NCI-H146 treated with DMSO at 0.1 percent for 48 hours (cell line): Measurements from ENCODE around the gene PSTPIP1.

Experiments
- DNase-seq: peaks from one replicate; lab custom pipeline; 2025; ENCODE audit not compliant: unreplicated experiment; lab: John Stamatoyannopoulos, UW

The PSTPIP1 gene

DNA sequence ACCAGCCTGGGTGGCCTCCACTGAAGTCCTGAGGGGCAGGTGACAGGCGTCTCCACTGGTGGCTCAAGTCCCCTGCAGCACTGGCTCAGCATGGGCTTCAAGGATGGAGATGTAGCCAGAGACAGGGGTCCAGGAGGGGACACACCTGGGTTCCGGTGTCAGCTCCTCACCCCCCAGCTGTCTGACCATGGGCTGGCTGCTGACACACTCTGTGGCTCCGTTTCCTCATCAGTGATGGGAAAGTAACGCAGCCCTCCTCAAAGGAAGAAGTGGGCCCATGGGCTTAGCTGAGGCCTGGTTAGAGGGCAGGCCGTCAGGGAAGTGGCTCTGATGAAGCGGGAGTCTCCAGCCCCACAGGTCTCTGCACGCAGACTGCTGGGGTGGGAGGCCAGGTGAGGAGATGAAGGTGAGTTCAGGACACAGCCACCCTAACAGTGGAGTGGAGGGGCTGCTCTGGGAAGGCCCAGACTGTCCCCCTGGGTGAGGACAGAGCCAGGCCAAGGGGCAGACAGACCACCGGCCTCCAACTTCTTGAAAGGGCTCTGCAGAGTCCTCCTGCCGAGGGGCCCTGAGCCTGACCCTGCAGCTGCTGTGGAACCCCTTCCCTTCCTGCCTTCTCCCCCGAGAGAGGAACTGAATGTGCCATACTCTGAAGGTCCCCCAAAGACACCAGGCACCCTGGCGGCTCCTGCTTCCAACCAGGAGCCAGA lies 24.0 kb downstream of the PSTPIP1 start:
- no peak for DNase-seq

GRCh38 chr15:77019521-77020331 lies 24.8 kb downstream of the PSTPIP1 start:
- DNase-seq: no peak

- DNase-seq: no peak
These were observed 25.6 kb downstream of the PSTPIP1 start for GRCh38 chr15:77020348-77021087.

DNA sequence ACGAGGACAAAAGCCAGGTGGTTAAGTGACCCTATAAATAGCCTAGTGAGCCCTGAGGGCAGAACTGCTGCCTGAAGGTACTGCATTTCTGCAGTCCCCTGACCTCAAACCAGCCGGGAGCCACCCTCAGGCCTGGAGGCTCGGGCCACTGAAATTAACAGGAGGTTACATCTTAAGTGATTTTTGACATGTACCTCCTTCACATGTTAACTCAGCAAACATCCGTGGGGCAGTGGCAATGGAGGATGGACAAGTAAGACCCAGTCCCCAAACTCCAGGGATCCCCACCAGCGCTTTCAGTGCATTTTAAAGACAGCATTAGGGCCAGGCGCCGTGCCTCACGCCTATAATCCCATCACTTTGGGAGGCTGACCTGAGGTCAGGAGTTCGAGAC lies 26.2 kb downstream of the PSTPIP1 start:
- no peak for DNase-seq

GRCh38 chr15:77021803-77022381 lies 27.0 kb downstream of the PSTPIP1 start:
- no peak for DNase-seq

DNA sequence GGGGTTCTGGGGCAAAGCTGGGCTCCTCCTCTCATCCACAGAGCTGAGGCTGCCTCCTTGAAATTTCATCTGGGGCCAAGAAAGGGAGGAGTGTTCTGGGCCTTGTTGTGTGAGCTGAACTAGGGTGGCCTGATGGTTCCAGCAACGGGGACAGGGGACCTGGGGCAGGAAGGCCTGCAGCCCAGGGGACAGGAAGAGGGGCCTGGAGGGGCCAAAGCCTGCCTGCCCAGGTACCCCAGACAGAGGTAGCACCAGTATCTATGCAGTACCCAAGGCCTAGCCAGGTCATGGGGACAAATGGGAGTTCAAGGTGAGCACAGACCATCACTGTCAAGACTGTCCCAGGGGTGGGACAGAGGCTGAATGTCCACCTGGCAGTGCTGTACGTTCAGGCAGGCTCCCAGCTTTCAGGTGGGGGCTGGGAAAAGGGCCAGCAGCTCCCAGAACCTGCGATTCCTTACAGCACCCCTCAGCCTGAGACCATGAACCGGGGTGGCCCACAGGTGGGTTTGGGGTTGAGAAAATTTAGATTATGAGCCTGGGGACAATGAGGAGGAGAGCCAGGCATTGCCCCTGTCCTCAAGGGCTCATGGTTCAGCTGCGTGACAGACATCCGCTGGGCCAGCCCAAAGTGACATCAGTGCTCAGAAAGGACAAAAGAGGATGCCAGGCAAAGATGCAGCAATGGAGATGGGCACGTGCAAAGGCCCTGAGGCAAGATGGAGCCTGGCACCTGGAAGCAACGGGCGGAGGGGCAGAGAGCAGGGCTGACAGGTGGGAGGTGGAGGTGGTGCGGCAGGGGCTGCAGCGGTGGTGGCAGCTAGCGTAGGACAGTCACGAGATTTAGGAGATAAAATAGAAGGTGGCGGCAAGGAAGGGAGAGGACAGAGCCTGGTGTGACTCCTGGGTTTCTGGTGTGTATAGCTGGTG lies 28.0 kb downstream of the PSTPIP1 start:
- DNase-seq: no peak

GRCh38 chr15:77023576-77024272 lies 28.8 kb downstream of the PSTPIP1 start:
- no peak for DNase-seq

DNA sequence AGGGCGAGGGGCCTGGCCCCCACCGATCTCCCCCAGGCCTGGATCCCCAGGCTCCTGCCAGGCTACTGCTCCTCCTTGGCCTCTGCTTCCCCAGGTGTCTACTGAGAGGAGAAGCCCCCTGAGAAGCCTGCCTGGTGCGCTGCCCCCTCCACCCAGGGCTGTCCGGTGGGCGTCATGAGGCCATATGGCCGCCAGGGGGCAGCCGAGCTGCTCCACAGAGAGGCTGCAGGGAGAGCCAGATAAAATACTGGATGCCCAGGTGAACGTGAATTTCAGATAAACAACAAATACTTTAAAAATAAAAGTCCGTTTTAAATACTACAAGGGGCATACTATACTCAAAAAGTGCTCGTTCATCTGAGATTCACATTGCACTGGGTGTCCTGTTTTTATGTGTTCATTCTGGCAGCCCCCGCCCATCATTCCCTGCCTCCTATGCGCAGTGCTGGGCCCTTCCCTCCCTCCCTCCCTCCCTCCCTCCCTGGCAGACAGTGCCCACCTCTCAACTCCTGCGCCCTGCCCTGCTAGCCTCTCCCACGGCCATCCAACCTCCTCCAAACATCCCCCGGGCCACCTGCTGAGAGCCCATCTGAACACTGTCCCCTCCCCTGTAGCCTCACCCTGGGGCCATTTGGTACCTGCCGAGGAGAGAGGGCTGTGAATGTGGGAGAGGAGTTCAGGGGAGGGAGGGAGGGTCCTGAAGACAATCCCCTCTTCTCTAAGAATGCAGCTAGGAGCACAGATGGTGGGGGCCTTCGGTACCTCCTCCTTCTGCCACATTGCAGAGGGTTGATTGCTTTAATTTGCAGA lies 29.6 kb downstream of the PSTPIP1 start:
- DNase-seq: peak; percentile 8

DNA sequence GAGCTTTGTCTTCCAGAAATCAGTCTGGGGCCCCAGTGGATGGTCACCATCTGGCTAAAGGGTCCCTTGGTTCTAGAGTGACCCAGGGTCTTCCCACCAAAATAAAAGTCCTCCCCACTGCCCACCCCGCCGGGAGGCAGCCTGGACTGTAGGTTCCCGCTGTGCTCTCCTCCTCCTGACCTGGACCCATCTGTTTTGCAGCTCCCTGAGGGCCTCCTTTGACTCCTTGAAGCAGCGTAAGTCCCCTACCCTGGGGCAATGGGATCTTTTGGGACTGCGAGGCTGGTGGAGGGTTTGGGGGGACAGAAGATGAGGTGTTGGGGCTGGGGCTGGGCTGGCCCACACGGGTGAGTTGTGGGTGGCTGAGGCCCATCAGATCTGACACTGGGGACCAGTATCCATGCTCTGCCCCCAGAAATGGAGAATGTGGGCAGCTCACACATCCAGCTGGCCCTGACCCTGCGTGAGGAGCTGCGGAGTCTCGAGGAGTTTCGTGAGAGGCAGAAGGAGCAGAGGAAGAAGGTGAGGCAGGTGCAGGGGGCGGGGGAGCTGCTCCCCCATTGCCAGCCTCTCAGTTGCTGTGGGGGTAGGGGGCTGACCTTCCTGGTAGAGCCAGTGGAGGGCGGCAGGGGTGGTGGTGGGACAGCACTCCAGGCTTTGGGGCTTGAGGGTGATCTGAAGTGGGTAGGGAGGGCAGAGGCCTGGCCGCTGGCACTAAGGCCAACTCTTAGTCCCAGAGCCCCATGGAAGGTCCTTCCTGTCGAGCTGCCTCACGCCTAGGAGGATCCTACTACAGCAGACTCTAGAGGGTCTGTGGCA lies 30.4 kb downstream of the PSTPIP1 start:
- no peak for DNase-seq

DNA sequence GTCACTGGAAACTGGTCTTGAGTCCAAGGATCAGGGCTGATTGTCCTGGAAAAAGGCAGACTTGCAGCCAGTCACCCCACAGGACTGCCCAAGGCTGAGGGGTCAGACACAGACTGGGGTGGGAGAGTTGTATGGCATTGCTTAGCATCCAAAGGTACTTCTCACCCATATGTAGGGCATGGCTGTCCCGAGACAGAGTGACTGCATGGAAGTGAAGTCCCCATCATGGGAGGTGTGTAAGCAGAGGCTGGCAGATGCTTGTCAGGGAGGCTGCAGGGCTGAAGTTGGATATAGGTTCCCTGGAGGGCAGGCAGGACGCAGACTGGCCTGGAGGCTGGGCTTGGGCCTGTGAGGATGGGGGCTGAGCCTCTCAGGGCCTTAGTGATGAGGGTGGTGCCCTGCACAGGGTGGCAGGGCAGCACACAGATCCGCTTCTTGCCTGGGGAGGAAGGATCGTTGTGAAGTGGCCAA lies 31.1 kb downstream of the PSTPIP1 start:
- no peak for DNase-seq

GRCh38 chr15:77026501-77027110 lies 31.7 kb downstream of the PSTPIP1 start:
- no peak for DNase-seq

GRCh38 chr15:77027111-77027696 lies 32.3 kb downstream of the PSTPIP1 start:
- no peak for DNase-seq

DNA sequence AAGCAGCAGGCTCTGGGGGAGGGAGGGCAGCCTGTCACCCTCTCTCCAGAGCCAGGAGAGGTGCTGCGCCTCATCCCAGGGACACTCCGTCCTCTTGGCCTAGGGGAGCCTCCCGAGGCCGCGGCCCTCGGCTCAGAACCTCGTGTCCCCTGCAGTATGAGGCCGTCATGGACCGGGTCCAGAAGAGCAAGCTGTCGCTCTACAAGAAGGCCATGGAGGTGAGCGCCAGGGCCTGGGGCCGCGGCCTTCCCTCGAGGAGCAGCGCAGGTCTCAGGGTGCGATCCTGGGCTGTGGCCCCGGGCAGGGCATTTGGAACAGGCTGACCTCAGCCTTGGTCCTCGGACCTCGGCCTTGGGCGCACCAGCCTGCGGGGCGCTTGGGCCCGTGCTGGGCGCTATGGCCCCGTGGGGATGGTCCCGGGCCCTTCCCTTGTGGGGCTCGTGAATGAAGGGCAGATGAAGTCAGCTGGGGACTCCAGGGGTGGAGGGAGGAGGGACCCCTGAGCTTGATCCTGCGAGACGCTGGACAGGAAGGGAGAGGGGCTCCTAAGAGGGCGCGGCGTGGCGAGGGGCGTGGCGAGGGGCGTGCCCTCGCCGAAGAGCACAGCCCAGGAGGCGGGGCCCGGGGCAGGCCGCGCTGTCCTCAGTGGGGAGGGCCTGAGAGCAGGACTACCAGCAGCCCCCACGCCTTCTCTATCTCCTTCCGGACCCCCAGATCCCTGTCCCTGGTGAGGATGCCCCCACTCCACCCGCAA lies 32.9 kb downstream of the PSTPIP1 start:
- DNase-seq: no peak

- DNase-seq: no peak
These were observed 33.7 kb downstream of the PSTPIP1 start for GRCh38 chr15:77028451-77029165.

GRCh38 chr15:77029166-77030047 lies 34.5 kb downstream of the PSTPIP1 start:
- DNase-seq: no peak
